Caco-2 (cell line): Measurements from ENCODE around the gene BPIFB4. TPM values are rescaled to one million over a fixed set of nuclear protein-coding genes. Genes with fewer than 3 reads are reported as not detected.

Experiments
- BruUV-seq: library from RNA; stranded (reverse); fragments of 400-500 nt; replicated peaks from 2 replicates; lab custom pipeline; 2021; lab: Mats Ljungman, UMichigan
- CTCF ChIA-PET: fragments of 300-600 bp; sonication (Branson Sonifier 250); formaldehyde crosslinking; loops from one replicate; lab custom pipeline; 2022; ENCODE audit warnings: antibody characterized with exemption; lab: Charles Lee
- POLR2A ChIA-PET: fragments of 300-600 bp; sonication (Branson Sonifier 250); formaldehyde crosslinking; loops from one replicate; lab custom pipeline; 2022; ENCODE audit warnings: antibody characterized with exemption; lab: Charles Lee
- DNase-seq, 2 experiments: peaks; one replicate each; pipeline versions ENCODE4 v3.0.0 to v3.0.0-alpha.2; 2020 to 2022
- H3K27me3 ChIP-seq: replicated peaks from 2 replicates; pipeline ENCODE4 v1.6.0; 2011; ENCODE audit warnings: low read length; ENCODE audit not compliant: control insufficient read depth, insufficient read depth
- H3K36me3 ChIP-seq: 2 replicates; pipeline ENCODE4 v1.5.1; 2011; ENCODE audit warnings: low read length; ENCODE audit not compliant: control insufficient read depth, insufficient read depth
- H3K4me1 ChIP-seq: fragments of 250-450 bp; sonication (Bioruptor Pico); 2 replicates; pipeline ENCODE4 v1.5.1; 2020; ENCODE audit warnings: mild to moderate bottlenecking
- H3K4me3 ChIP-seq: 2 replicates; pipeline ENCODE4 v1.5.1; 2011; ENCODE audit warnings: low read depth, mild to moderate bottlenecking, control low read depth, low read length
- H3K9me3 ChIP-seq: fragments of 250-450 bp; sonication (Bioruptor Pico); 2 replicates; pipeline ENCODE4 v1.5.1; 2020; ENCODE audit warnings: mild to moderate bottlenecking, moderate library complexity
- H3K27ac Mint-ChIP-seq: one replicate; pipeline ENCODE4 v1.8.0; 2022; ENCODE audit warnings: mixed read lengths; ENCODE audit not compliant: unreplicated experiment
- H3K27me3 Mint-ChIP-seq: one replicate; pipeline ENCODE4 v1.8.0; 2022; ENCODE audit warnings: mixed read lengths; ENCODE audit not compliant: insufficient read depth, unreplicated experiment
- H3K36me3 Mint-ChIP-seq: one replicate; pipeline ENCODE4 v1.8.0; 2022; ENCODE audit warnings: mild to moderate bottlenecking, mixed read lengths; ENCODE audit not compliant: insufficient read depth, unreplicated experiment
- H3K4me1 Mint-ChIP-seq: one replicate; pipeline ENCODE4 v1.8.0; 2022; ENCODE audit warnings: low read depth, mixed read lengths; ENCODE audit not compliant: unreplicated experiment
- H3K4me3 Mint-ChIP-seq: one replicate; pipeline ENCODE4 v1.8.0; 2022; ENCODE audit warnings: mild to moderate bottlenecking, moderate library complexity, mixed read lengths; ENCODE audit not compliant: unreplicated experiment
- H3K9me3 Mint-ChIP-seq: one replicate; pipeline ENCODE4 v1.8.0; 2022; ENCODE audit warnings: mixed read lengths; ENCODE audit not compliant: unreplicated experiment
- intact Hi-C: fragments of 100-400 bp; cut with micrococcal nuclease; formaldehyde crosslinking; loops from one replicate; pipeline ENCODE4 v1.10.0; 2022; ENCODE audit not compliant: unreplicated experiment
- total RNA-seq: library from RNA; stranded (reverse); gene quantifications from 2 replicates; pipeline ENCODE4 v1.2.3, GENCODE V29; 2022
- TF ChIP-seq, protein P1 (sequence below), 2 experiments: fragments of 200-600 bp in 1 of 2; IDR thresholded peaks; 1 replicate in 1 of 2; 2 replicates in 1 of 2; pipeline versions ENCODE4 v1.5.1 to v1.8.0; 2011 to 2022; ENCODE audit warnings: antibody characterized with exemption in 1 of 2, control low read depth in 1 of 2, inconsistent platforms in 1 of 2, low read depth in 1 of 2, low read length in 1 of 2, mild to moderate bottlenecking in 1 of 2, moderate library complexity in 1 of 2; ENCODE audit not compliant: insufficient read depth in 1 of 2, severe bottlenecking in 1 of 2, unreplicated experiment in 1 of 2

The BPIFB4 gene
- total RNA-seq, 1 experiment from 2014 or later = not detected

DNA sequence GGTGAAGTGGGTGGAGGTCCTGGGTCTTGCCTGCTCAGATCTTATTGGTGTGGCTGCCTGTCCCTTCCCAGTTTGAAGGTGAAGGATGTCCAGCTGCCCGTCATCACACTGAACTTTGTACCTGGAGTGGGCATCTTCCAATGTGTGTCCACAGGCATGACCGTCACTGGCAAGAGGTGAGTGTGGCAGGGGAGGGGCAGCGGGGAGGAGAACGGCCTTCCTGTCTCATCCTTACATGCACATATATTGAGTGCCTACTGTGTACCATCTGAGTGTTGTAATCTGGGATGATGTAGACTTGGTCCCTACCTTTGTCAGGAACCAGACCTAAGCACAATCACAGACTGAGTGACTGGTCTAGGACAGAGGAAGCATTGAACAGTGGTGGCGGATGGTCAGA, 45.3 kb upstream of the BPIFB4 start:
- no peaks in the 10 kb centered on the region for H3K36me3 ChIP-seq
- Mint-ChIP-seq H3K9me3 (peaks cover 13% of the 10 kb centered on the region), H3K27me3 (peaks cover 22% of the 10 kb centered on the region), H3K4me3 (no peak overlapping the region), H3K36me3 (no peaks in the 10 kb centered on the region), H3K27ac (no peak overlapping the region), H3K4me1 (no peaks in the 10 kb centered on the region)
- H3K4me3 ChIP-seq = no peak overlapping the region
- TF ChIP-seq, protein P1, sequence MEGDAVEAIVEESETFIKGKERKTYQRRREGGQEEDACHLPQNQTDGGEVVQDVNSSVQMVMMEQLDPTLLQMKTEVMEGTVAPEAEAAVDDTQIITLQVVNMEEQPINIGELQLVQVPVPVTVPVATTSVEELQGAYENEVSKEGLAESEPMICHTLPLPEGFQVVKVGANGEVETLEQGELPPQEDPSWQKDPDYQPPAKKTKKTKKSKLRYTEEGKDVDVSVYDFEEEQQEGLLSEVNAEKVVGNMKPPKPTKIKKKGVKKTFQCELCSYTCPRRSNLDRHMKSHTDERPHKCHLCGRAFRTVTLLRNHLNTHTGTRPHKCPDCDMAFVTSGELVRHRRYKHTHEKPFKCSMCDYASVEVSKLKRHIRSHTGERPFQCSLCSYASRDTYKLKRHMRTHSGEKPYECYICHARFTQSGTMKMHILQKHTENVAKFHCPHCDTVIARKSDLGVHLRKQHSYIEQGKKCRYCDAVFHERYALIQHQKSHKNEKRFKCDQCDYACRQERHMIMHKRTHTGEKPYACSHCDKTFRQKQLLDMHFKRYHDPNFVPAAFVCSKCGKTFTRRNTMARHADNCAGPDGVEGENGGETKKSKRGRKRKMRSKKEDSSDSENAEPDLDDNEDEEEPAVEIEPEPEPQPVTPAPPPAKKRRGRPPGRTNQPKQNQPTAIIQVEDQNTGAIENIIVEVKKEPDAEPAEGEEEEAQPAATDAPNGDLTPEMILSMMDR (IDR thresholded peaks at IDR 0.05; ENCODE audit: insufficient read depth in 1 of 2, low read depth in 1 of 2, low read length in 1 of 2, severe bottlenecking in 1 of 2, unreplicated experiment in 1 of 2) = no peak
- ChIA-PET CTCF (no interaction called here), POLR2A (no interaction called here)
- no peaks in the 10 kb centered on the region for H3K27me3 ChIP-seq
- no peaks in the 10 kb centered on the region for H3K4me1 ChIP-seq
- no peak for DNase-seq
- BruUV-seq = no TSS peak
- H3K9me3 ChIP-seq = peaks cover 10% of the 10 kb centered on the region; the same call in 1 of the 2 replicates
- intact Hi-C loops = no loop called here

DNA sequence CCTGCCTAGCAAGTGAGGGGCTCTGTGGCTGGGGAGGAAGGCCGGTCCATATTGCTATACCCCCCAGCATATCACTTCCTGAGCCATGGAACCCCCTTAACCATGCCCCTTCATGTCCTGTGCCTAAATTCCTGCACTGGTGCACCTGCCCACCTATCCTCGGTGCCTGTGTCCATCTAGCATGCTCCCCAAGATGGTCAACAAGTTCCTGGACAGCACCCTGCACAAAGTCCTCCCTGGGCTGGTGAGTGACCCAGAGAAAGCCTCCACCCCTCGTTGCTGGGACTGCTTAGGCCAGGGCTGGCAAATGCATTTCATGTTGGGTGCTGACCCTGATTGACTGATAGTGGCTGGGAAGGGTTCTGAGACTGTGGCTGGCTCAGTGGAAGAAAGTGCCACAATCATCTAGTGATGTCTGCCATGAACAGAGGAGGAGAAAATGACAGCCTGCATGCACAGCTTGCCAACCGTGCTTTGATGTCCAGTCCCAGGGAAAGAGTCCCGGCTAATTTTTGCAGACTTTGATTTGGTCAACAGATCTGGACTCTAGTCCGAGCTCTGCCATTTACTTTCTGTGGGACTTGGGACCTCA, 44.4 kb upstream of the BPIFB4 start:
- H3K9me3 ChIP-seq = peaks cover 10% of the 10 kb centered on the region; the same call in 1 of the 2 replicates
- Mint-ChIP-seq H3K27ac (no peak overlapping the region), H3K4me3 (no peak overlapping the region), H3K27me3 (peaks cover 25% of the 10 kb centered on the region), H3K9me3 (peaks cover 13% of the 10 kb centered on the region), H3K36me3 (no peaks in the 10 kb centered on the region), H3K4me1 (no peaks in the 10 kb centered on the region)
- BruUV-seq = no TSS peak
- TF ChIP-seq, protein P1 (IDR thresholded peaks at IDR 0.05; ENCODE audit: insufficient read depth in 1 of 2, low read depth in 1 of 2, low read length in 1 of 2, severe bottlenecking in 1 of 2, unreplicated experiment in 1 of 2) = no peak
- POLR2A ChIA-PET = no interaction called here
- no peak for DNase-seq
- intact Hi-C loops = no loop called here
- H3K27me3 ChIP-seq = no peaks in the 10 kb centered on the region
- no peak overlapping the region for H3K4me3 ChIP-seq
- H3K4me1 ChIP-seq = no peaks in the 10 kb centered on the region
- CTCF ChIA-PET = interaction anchor here (0.6 kb wide), 1 partner anchor 428 kb away, joined by 3 read pairs; no protein-coding TSS in a partner anchor
- H3K36me3 ChIP-seq = no peaks in the 10 kb centered on the region

DNA sequence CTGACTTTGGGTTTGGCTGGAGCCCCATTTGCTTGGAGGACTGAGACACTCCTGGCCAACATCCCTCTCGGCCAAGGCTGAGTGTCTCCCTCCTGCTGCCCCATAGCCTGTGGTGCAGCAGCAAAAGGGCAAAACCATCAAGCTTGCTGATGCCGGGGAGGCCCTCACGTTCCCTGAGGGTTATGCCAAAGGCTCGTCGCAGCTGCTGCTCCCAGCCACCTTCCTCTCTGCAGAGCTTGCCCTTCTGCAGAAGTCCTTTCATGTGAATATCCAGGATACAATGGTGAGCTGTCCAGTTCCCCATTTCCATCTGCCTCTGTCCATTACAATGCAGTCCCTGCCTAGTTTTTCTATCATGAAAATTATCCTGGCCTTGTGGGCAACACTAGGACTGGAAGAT, 42.0 kb upstream of the BPIFB4 start:
- ChIA-PET CTCF (no interaction called here), POLR2A (no interaction called here)
- Mint-ChIP-seq H3K27ac (no peak overlapping the region), H3K36me3 (no peaks in the 10 kb centered on the region), H3K27me3 (peaks cover 24% of the 10 kb centered on the region), H3K9me3 (peaks cover 10% of the 10 kb centered on the region), H3K4me3 (no peak overlapping the region), H3K4me1 (no peaks in the 10 kb centered on the region)
- H3K4me1 ChIP-seq = no peaks in the 10 kb centered on the region
- no peak overlapping the region for H3K4me3 ChIP-seq
- no TSS peak for BruUV-seq
- DNase-seq = no peak
- peaks cover 10% of the 10 kb centered on the region; the same call in 1 of the 2 replicates for H3K9me3 ChIP-seq
- H3K27me3 ChIP-seq = no peaks in the 10 kb centered on the region
- intact Hi-C loops = no loop called here
- H3K36me3 ChIP-seq = no peaks in the 10 kb centered on the region
- TF ChIP-seq, protein P1 (IDR thresholded peaks at IDR 0.05; ENCODE audit: insufficient read depth in 1 of 2, low read depth in 1 of 2, low read length in 1 of 2, severe bottlenecking in 1 of 2, unreplicated experiment in 1 of 2) = no peak
